GM18520 (cell line): Measurements from ENCODE around the gene PTPRJ.
"Not testable (repeated sequence)": the region's sequence is repeated elsewhere in the genome, so short reads cannot be mapped to it uniquely, and the experiment has no call there.

Experiments
- ATAC-seq: cut with Tn5 transposase; IDR thresholded peaks from one replicate; pipeline ENCODE4 v1.9.1; 2021; ENCODE audit not compliant: unreplicated experiment

The PTPRJ gene

GRCh38 chr11:48148749-48149148 is 168.4 kb downstream of the PTPRJ start:
- no peak for ATAC-seq

DNA sequence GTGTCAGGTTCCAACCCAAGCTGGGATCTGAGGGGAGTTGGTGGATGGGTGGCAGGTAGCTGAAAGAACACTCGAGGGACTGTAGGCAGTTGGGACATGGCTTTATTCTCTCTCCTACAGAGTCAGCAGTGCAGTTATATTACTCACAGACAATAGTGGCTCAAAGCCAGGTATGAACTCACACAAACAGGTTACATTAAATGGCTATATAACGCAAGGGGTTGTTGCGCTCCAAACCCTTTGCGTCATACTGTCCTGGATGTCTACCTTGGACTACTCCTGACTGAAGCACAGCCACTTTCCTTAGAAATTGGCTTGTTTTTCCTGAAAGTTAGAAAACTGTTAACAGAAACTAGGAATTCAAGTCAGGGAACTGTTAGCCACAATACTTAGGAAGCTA is 169.9 kb downstream of the PTPRJ start:
- ATAC-seq: no peak

GRCh38 chr11:48154151-48154550 is 173.8 kb downstream of the PTPRJ start:
- no peak for ATAC-seq

- no peak for ATAC-seq
Observed at GRCh38 chr11:48161951-48162884, 181.9 kb downstream of the PTPRJ start.

GRCh38 chr11:48162885-48163268 is 182.5 kb downstream of the PTPRJ start:
- ATAC-seq: no peak

- no peak for ATAC-seq
Observed at GRCh38 chr11:48163360-48164100, 183.2 kb downstream of the PTPRJ start.

DNA sequence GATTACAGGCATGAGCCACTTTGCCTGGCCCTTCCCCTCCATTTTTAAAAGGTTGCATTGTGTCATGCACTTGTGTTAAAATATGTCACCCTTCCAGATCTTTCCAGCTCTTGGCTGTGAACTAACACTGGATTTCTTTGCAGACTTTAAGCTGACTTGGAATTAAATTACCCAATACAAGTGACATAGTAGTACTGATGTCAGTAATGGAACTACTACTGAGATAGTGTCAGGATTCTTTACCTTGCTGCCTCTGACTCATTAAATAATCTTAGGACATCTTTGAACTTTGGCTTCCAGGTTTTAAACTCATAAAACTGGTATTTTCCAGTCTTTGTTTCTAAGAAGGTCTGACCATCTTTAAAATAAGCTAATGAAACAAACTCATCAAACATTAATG is 184.5 kb downstream of the PTPRJ start:
- ATAC-seq: no peak

GRCh38 chr11:48165426-48165825 is 185.1 kb downstream of the PTPRJ start:
- no peak for ATAC-seq

GRCh38 chr11:48167380-48167779 is 187.0 kb downstream of the PTPRJ start:
- ATAC-seq: no peak

DNA sequence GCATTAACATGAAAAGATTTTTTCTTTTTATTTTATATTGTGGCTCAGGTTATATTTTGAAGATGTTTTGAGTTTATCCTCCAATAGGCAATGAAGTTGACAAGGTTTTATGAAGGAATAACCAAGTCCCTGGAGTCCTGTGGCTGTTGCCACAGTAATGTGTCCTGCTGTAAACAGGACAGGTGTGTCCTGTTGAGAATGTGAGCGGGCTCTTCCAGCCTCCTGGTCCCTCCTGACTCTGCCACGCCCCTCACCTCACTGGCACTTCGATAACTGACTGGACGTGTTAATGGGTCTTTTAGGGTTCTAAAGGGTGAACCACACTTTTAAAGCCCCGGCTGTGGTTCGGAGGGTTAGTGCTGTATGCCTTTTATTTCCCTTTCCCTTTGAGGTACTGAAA is 188.5 kb downstream of the PTPRJ start:
- ATAC-seq: no peak

- no peak for ATAC-seq
Observed at GRCh38 chr11:48169259-48169658, 188.9 kb downstream of the PTPRJ start.

DNA sequence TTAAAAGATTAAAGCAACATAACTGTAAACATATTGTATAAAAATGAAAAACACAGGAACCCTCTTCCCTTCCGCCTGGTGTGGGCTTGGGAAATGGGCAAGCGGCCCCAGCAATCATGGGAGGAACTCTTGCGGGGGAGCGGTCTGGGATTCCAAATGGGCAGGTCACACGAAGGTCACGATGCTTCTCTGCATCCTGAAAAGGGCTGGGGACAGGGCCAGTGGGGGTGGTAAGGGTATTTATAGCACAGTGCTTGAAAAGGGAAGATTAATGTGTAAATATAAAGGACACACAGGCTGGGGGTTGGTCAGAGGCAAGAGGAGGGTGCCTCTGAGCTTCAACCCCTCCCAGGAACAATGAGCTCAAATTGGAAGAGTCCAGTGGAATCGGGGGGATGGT is 189.4 kb downstream of the PTPRJ start:
- no peak for ATAC-seq

DNA sequence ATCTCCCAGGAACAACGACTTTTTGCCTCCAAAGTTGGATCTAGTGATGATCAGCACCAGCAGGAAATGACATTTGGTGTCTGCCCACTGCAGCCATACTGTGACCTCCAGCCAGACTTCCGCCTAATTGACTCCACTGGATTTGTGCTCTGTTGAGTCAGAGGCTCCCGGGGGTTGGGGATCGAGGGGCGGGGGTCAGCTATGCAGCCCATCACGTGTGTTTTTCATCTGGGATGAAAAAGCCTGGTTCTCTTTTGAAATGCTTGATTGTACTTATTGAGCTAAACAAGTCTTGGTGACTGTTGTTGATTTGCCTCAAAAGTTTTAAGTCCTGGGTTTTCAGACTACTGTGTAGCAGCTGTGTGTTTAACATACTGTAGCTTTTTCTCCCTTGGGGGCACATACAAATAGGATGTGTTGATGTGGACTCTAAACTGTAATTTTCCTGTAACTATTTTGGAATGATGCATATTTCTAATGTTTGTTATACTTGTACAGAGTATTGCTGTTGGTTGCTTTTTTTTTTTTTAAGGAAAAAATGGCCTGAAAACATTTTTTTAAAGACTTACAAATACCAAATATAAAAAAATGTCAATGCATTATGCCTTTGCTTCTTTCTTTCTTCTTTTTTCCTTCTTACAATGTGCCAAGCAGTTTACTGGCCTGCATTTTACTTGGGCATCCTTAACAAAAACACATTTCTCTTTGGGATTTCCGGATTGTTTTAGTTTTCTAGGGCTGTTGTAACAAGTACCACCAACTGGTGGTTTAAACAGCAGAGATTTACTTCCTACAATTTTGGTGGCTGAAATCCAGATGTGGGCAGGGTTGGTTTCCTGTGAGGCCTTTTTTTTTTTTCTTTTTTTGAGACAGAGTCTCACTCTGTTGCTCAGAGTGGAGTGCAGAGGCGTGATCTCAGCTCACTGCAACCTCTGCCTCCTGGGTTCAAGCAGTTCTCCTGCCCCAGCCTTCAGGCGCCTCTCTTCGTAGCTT is 190.2 kb downstream of the PTPRJ start:
- ATAC-seq: no peak

- no peak for ATAC-seq
Observed at GRCh38 chr11:48172818-48173609, 192.7 kb downstream of the PTPRJ start.

- ATAC-seq: no peak
Observed at GRCh38 chr11:48177661-48178060, 197.3 kb downstream of the PTPRJ start.

- ATAC-seq: no peak
Observed at GRCh38 chr11:48180627-48181026, 200.3 kb downstream of the PTPRJ start.

- ATAC-seq: no peak
Observed at GRCh38 chr11:48182860-48183526, 202.6 kb downstream of the PTPRJ start.

GRCh38 chr11:48184452-48184851 is 204.1 kb downstream of the PTPRJ start:
- no peak for ATAC-seq

- not testable (repeated sequence) for ATAC-seq
Observed at GRCh38 chr11:48190906-48191654, 210.7 kb downstream of the PTPRJ start.
